ENCODE data around the gene C20orf204.
A peak's percentile ranks its signal among the peaks of the same experiment; 100 is the strongest.

C20orf204 gene

GRCh38 chr20:64056639-64056888 lies 20.6 kb downstream of the C20orf204 start:
- no peak for DNase-seq (ENCODE audit: low spot score)

DNA sequence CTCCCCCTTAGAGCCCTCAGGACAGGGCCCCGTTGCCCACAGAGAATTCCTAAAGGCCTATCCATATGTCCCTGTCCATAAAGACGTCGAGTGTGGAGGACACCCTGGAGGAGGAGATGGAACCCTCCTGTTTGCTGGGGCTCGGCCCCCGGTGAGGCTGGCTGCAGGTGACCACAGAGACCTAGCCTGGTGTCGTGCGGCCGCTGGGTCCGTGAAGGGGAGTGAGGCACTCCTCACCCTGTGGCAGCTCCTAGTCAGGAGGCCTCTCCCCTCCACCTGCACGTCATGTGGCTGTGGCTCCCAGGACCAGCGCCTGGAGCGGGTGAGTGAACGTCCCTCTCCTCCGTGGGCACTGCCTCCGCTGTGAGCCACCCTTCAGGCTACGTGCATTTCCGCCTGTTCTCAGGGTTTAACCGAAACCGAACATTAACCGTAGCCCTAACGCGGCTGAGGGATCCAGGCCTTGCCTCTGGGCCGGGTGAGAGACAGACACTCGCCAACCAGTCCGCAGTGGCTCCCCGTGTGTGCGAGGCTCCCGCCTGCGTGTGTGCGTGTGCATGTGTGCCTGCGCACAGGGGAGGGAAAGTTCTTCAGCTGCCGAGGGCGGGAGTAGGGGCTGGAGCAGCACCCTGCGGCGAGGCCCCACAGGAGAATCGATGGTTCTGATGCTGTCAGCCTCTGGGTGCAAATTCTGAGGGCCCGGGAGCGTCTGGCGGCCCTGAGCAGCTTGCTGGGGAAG lies 21.1 kb downstream of the C20orf204 start:
- no peak for DNase-seq (ENCODE audit: low spot score)

DNA sequence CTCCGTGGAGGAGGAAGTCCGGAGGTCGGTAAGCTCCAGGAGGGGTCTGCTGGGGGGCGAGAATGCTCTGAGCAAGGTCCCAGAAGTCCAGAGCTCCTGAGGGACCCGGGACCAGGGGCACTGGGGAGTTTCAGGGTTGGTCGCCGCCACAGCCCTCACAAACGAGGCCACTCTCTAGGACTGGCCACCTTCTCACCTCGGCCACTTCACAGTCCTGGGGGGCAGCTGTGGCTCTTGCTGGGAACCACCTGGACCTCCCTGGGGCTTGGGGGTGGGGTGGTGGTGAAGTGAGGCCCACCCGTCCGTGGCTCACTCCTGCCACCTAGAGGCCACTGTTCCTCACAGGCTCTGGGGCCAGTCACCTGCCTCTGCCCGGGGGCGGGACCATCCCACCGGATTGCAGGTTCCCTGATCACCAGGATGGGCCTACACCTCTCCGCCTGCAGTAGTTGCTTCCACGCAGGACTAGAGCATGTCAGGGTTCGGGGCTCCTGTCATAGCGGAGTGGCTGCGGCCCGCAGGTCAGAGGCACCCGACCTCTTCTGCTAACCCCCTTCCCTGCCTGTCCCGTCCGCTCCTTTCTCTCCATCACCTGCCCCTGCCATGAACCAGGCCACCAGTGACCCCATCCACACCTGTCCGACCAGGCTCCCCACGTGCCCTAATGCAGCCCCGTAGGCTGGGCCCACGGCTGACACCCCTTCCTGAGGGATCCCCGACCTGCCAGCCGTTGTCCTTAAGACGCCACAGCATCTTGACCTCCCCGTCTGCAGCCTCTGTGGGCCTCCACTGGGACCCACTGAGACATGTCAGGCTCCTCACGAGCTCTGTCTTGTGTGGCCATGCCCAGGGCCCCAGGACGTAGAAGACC lies 21.9 kb downstream of the C20orf204 start:
- DNase-seq (ENCODE audit: low spot score) = peak; percentile 71

- no peak for DNase-seq (ENCODE audit: low spot score)
Measured at GRCh38 chr20:64058536-64058935, 22.6 kb downstream of the C20orf204 start.

- DNase-seq (ENCODE audit: low spot score) = no peak
Measured at GRCh38 chr20:64062276-64062595, 26.3 kb downstream of the C20orf204 start.

DNA sequence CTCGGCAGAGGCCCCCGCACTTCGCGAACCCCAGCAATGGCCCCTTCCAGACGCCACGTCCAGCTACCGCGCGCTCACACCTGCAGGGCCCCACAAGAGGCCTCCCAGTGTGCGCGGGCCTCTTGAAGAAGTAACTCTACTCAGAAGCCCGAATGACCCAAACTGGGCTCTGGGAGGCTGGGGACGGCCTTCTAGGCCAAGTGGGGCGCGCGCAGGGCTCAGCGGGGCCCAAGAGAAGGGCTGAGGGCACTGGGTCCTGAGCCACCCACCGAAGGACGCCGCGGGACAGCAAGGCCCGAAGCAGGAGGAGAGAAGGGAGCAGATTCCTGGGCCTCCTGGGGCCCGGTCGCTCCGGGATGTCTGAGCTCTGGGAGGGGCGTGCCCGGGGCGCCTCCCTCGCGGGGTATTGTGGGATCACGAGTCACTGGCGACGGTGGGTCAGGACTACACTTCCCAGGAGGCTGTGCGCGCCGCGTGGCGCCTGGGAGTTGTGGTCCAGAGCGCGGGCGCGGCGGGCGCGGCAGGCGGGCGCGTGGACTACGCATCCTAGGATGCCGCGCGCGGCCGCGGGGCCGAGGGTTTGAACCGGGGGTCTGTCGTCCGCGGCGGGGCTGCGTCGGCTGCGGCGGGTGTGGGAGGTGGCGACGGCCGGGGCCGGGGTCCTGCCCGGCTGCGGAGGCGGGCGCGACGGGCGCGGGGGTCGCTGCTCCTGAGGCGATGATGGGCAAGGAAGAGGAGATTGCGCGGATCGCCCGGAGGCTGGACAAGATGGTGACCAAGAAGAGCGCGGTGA lies 26.8 kb downstream of the C20orf204 start, which contains the start of gene TCEA2:
TSS of gene TCEA2 (plus strand) at position 603 of the 793 bp plus-strand sequence. CDS start at position 718, 115 bp downstream.
- DNase-seq (ENCODE audit: low spot score) = peak; percentile 96

GRCh38 chr20:64063389-64064144 lies 27.6 kb downstream of the C20orf204 start:
- no peak for DNase-seq (ENCODE audit: low spot score)

DNA sequence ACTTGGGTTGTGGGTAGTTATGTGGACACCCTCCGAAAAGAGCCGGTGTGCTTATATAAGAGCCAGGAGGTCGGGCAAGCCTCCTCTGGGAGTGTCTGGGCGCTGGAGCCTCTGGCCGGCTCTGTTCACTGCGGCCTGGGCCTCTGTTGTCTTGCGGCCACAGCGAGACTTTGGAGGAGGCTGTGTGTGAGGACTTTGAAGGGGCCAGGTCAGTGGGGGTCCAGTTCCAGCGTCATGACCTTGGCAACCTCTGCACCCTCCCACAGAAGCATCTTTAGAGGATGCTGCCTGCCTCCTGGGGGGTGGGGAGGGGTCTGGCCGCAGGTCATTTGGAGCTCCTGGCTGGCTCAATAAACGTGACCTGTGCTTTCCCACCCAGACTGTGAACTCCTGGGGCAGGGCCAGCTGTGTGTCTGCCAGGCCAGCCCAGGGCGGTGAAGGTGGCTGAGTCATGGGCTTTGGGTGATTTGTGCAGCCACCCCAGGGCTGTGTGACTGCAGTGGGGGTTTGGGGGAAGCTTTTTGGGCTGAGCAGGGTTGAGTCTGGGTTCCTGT lies 28.2 kb downstream of the C20orf204 start:
- DNase-seq (ENCODE audit: low spot score) = no peak

GRCh38 chr20:64065062-64065973 lies 29.3 kb downstream of the C20orf204 start:
- no peak for DNase-seq (ENCODE audit: low spot score)

DNA sequence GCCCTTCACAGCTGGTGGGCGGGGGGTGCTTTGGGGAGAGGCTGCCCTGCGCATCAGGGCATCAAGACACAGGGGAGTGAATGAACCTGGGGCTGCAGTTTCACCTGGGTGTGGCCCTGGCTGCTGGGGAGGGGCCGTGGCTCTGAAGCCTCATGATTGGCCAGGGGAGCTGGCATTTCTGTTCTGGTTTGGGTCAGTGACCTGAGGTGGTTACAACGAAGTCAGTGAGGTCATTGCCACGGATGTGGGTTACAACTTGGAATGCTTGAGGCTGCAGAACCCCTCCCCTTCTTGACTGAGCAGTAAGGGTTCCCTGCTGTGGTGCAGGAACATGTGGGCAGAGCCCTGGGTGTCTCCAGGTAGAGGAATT lies 30.0 kb downstream of the C20orf204 start:
- DNase-seq (ENCODE audit: low spot score) = peak; percentile 96

- DNase-seq (ENCODE audit: low spot score) = no peak
Measured at GRCh38 chr20:64067005-64067632, 31.1 kb downstream of the C20orf204 start.

- DNase-seq (ENCODE audit: low spot score) = no peak
Measured at GRCh38 chr20:64067733-64068307, 31.8 kb downstream of the C20orf204 start.

- no peak for DNase-seq (ENCODE audit: low spot score)
Measured at GRCh38 chr20:64068386-64069208, 32.6 kb downstream of the C20orf204 start.

DNA sequence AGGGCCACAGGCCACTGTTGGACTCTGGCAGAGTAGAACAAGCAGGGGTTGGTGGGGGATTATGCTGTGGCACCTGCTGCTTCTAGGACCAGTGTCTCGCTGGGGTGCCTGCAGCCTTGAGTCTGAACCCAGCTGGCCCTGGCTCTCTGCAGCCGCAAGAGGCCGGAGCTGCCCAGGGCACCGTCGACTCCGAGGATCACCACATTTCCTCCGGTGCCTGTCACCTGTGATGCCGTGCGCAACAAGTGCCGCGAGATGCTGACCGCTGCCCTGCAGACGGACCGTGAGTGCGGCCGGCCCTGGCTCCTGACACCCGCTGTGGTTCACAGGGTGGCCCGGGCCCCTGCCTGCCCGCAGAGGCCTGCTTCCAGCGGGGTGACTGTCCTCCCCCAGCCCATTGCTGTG lies 33.2 kb downstream of the C20orf204 start:
- no peak for DNase-seq (ENCODE audit: low spot score)

DNA sequence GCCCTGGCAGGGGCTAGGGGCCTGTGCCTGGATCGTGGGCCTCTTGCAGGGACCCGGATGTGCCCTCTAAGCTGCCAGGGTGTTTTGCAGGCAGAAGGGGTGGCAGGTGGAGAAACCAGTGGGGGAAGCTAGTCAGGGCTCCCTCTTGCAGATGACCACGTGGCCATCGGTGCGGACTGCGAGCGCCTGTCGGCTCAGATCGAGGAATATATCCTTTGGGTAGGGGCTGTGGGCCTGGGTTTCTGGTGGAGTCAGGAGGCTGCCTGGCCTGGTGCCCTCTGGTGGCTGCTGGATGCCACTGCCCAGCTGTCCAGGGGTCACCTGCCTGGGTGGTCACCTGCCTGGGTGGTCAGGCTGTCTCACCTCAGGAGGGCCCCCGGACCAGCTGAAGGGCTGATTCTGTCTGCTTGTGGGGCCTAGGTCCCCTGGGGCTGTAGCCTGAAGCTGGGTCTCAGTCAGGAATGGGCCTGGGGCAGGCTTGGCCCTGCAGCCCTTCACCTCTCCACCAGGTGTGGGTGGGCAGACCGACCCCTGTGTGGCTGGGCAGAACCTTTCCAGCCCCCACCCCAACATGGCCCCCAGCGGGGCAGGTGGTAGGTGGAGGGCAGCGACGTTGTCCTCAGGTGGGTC lies 33.7 kb downstream of the C20orf204 start:
- DNase-seq (ENCODE audit: low spot score) = no peak

DNA sequence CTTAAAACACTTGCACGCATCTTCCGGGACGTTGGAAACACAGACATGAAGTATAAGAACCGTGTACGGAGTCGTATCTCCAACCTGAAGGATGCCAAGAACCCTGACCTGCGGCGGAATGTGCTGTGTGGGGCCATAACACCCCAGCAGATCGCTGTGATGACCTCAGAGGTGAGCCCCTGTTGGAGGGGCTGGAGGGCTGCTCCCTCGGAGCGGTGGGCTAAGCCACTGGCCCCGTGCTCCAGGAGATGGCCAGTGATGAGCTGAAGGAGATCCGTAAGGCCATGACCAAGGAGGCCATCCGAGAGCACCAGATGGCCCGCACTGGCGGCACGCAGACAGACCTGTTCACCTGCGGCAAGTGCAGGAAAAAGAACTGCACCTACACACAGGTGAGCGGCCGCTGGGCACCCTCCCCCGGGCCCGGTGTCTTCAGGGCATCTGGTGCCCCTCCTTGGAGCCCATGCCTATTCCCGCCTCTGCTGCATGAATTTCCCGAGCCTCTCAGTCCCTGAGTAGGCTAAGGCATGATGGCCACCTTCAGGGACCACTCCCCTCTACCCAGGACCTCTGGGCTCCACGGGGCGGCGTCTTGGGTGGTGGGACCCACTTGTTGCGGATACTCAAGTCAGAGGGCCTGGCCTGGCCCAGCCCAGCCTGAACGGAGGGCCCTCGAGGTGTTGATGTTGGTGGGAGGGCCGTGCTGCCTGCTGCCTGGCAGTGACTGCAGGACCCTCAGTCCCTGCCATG lies 34.4 kb downstream of the C20orf204 start:
- no peak for DNase-seq (ENCODE audit: low spot score)
